Activated CD8-positive, alpha-beta memory T cell treated with anti-CD3 and anti-CD28 coated beads, Interleukin-2, amount 10 ng/mL, durations not matched to agents 7 days and 5 days (primary cell): Measurements from ENCODE around the gene KRTAP9-9. TPM values are rescaled to one million over a fixed set of nuclear protein-coding genes. Genes with fewer than 3 reads are reported as not detected.

Experiments used
- ATAC-seq: fragments of 150-1000 bp; cut with Tn5 transposase; one replicate; pipeline ENCODE4 v1.10.0; 2021; ENCODE audit warnings: moderate library complexity
- CTCF ChIA-PET: fragments of 350-600 bp; sonication (Branson Sonifier 250); formaldehyde crosslinking; loops from one replicate; lab custom pipeline; 2021; ENCODE audit warnings: antibody characterized with exemption; lab: Charles Lee
- DNase-seq: peaks from one replicate; pipeline ENCODE4 v3.0.0-alpha.2; 2020
- H3K27ac Mint-ChIP-seq: one replicate; pipeline ENCODE4 v1.8.0; 2021; ENCODE audit warnings: mild to moderate bottlenecking, mixed read lengths
- H3K27me3 Mint-ChIP-seq: one replicate; pipeline ENCODE4 v1.8.0; 2021; ENCODE audit warnings: mixed read lengths
- H3K36me3 Mint-ChIP-seq: one replicate; pipeline ENCODE4 v1.8.0; 2021; ENCODE audit warnings: mild to moderate bottlenecking, mixed read lengths
- H3K4me1 Mint-ChIP-seq: one replicate; pipeline ENCODE4 v1.8.0; 2021; ENCODE audit warnings: mixed read lengths
- H3K4me3 Mint-ChIP-seq: one replicate; pipeline ENCODE4 v1.8.0; 2021; ENCODE audit warnings: mild to moderate bottlenecking, moderate library complexity, mixed read lengths
- H3K9me3 Mint-ChIP-seq: one replicate; pipeline ENCODE4 v1.8.0; 2022; ENCODE audit warnings: low read depth, mixed read lengths
- total RNA-seq, 2 experiments: library from RNA; stranded (reverse); gene quantifications; one replicate each; pipeline ENCODE4 v1.2.3, GENCODE V29; 2021

KRTAP9-9 gene
- total RNA-seq, 2 experiments from 2014 or later, result not detected

DNA sequence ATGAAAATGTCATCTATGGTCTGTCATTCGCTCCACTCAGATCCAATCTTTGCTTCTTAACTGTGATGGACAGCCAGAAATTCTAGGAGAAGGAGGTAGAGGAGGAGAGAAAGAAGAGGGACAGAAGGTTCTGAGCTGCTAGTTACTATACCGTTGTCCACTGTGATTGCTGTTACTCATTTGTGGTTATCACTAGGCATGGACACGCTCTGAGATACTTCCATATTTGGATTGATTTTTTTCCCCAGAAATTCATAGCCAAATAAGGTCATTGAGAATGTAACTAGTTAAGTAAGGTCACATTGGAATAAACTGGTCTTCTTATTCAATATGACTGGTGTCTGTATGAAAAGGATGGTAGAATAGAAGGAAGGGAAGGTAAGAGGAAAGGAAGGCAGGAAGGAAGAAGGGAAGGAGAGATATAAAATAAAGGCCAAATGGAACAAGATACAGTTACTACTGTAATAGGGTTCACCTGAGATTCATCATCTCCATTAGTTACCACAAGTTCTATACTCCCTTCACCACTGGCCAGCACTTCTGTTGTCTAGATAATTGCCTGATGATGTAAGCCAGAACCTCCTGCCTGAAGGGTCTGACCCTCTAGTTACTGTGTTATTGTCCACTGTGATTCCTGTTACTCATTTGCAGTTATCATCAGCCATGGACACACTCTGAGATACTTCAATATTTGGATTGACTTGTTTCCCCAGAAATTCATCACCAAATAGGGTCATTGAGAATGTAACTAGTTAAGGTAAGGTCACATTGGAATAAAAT lies 23.2 kb downstream of the KRTAP9-9 start:
- H3K9me3 Mint-ChIP-seq, result no peaks in the 10 kb centered on the region
- no peak for DNase-seq
- no peak overlapping the region for H3K27ac Mint-ChIP-seq
- no peak for ATAC-seq
- H3K36me3 Mint-ChIP-seq, result no peaks in the 10 kb centered on the region
- H3K27me3 Mint-ChIP-seq, result peaks cover 33% of the 10 kb centered on the region
- CTCF ChIA-PET, result no interaction called here
- H3K4me3 Mint-ChIP-seq, result no peak overlapping the region
- H3K4me1 Mint-ChIP-seq, result no peaks in the 10 kb centered on the region

DNA sequence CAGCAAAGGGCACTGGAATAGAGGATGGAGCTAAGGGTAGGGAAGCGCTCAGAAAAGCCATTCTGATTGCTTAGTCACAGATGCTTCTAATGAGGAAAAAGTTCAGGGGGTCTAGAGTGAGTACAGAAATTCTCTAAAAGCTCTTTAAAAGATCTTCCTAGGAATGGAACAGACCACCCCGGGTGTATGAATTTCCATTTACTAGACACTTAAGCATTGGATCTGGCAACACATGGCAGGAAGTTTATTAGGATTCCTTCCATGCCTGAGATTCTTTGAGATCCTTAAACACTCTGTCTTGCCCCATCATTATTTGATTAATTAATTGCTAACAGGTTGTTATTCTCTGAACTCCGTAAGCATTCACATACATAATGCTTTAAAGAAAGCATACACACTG lies 28.9 kb downstream of the KRTAP9-9 start:
- CTCF ChIA-PET, result no interaction called here
- H3K4me1 Mint-ChIP-seq, result no peaks in the 10 kb centered on the region
- H3K9me3 Mint-ChIP-seq, result no peaks in the 10 kb centered on the region
- H3K27me3 Mint-ChIP-seq, result peaks cover 14% of the 10 kb centered on the region
- no peak for ATAC-seq
- no peak for DNase-seq
- H3K4me3 Mint-ChIP-seq, result no peak overlapping the region
- no peaks in the 10 kb centered on the region for H3K36me3 Mint-ChIP-seq
- no peak overlapping the region for H3K27ac Mint-ChIP-seq

DNA sequence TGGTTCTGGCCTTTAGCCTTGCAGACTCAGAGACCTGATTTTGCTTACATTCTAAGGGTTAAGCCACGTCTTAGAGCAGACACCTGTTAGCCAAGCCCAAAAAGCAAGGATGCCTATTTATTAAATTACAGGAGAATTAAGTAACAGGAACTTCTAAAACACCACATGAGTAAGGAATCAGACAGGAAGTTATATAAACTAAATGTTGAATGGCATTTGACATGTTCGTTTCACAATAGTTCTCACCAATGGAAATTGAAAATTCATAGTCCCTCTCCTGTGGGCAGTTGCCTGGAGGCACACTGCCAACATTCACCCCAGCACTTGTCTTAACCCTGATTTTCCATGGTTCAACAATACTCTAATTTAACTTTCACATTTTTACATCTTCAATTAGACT lies 29.4 kb downstream of the KRTAP9-9 start:
- CTCF ChIA-PET, result no interaction called here
- ATAC-seq (no peak), DNase-seq (no peak)
- Mint-ChIP-seq H3K36me3 (no peaks in the 10 kb centered on the region), H3K9me3 (no peaks in the 10 kb centered on the region), H3K4me3 (no peak overlapping the region), H3K27me3 (peaks cover 12% of the 10 kb centered on the region), H3K27ac (no peak overlapping the region), H3K4me1 (no peaks in the 10 kb centered on the region)

DNA sequence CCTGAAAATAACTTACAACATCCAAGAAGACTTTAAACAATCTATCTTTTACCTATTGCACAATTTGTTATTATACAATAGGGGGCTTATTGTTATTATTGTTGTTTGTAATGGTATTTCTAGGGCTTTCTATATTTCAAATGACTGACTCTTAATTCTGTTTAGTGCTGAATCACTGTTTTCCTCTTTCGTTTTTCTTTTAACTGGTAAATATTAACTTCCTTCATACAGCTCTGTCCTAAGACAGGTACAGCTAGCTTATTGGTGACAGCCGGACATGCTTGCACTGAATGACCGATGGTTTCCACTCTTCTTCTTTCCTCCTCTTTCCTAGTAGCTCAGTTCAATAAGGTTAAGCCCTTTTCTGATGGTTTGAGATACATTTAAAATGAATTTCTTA lies 31.9 kb downstream of the KRTAP9-9 start:
- Mint-ChIP-seq H3K9me3 (no peaks in the 10 kb centered on the region), H3K27me3 (peaks cover 21% of the 10 kb centered on the region), H3K4me3 (no peak overlapping the region), H3K36me3 (no peaks in the 10 kb centered on the region), H3K27ac (no peak overlapping the region), H3K4me1 (no peaks in the 10 kb centered on the region)
- no peak for ATAC-seq
- no peak for DNase-seq
- CTCF ChIA-PET, result no interaction called here

DNA sequence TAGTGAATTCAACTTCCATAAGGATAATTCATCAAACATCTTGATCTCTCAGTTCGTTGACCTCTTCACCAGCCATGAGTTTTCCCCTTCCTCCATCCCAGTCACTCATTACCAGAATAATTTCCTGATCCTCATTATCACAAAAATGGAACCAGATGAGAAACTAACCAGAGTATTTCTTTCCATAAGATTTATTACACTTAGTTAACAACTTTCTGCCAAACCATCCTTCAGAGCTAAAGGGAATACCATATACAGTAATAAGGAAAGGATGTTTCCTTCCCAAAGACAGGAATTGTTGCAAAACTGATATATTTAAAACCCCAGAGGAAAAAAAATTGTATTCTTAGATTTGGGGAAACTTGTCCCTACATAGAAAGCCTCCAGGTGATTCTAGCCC lies 38.8 kb downstream of the KRTAP9-9 start:
- CTCF ChIA-PET, result no interaction called here
- H3K36me3 Mint-ChIP-seq, result no peaks in the 10 kb centered on the region
- ATAC-seq, result no peak
- H3K9me3 Mint-ChIP-seq, result no peaks in the 10 kb centered on the region
- no peak for DNase-seq
- H3K27ac Mint-ChIP-seq, result no peak overlapping the region
- H3K4me1 Mint-ChIP-seq, result no peaks in the 10 kb centered on the region
- H3K4me3 Mint-ChIP-seq, result no peak overlapping the region
- peaks cover 24% of the 10 kb centered on the region for H3K27me3 Mint-ChIP-seq

DNA sequence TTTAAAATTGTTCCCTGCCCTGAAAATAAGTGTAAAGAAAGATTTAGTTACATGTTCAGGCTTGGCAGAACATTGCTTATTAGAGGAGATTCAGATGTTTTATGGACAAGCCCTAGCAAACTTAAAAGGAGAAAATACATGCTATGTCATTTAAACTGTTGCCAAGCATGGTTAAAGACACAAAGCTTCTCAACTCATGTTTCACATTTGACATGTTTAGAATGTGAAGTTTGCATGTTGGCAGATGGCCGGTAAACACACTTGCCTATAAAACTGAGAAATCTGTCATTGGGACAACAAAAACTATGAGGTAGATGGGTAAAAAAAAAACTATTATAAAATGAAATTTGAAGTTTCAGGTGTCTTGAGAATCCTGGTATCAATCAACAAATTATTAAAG lies 41.7 kb downstream of the KRTAP9-9 start:
- CTCF ChIA-PET, result no interaction called here
- Mint-ChIP-seq H3K27ac (no peak overlapping the region), H3K36me3 (no peaks in the 10 kb centered on the region), H3K9me3 (no peaks in the 10 kb centered on the region), H3K4me3 (no peak overlapping the region), H3K27me3 (peaks cover 14% of the 10 kb centered on the region), H3K4me1 (peaks cover 7% of the 10 kb centered on the region)
- ATAC-seq, result no peak
- no peak for DNase-seq

DNA sequence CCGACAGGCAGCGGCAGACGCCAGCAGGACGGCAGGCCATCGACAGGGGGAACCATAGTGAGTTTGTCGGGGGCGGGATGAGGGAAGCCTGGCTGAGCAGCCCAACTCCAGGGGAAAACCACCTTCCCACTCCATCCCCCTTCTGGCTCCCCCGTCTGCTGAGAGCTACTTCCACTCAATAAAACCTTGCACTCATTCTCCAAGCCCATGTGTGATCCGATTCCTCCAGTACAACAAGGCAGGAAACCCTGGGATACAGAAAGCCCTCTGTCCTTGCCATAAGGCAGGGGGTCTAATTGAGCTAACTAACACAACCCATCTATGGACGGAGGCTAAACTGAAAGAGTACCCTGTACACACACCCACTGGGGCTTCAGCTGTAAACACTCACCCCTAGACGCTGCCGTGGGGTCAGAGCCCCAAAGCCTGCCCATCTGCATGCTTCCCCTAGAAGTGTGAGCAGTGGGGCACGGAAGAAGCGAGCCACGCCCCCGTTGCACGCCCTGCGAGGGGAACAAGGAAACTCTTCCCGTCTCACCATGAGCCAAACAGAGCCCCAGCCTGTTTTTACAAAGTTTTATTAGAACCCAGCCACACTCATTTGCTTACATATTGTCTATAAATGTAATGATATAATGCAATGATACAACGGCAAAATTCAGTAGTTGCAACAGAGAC lies 43.4 kb downstream of the KRTAP9-9 start:
- DNase-seq, result no peak
- Mint-ChIP-seq H3K4me1 (peaks cover 7% of the 10 kb centered on the region), H3K27ac (no peak overlapping the region), H3K4me3 (no peak overlapping the region), H3K27me3 (peaks cover 5% of the 10 kb centered on the region), H3K9me3 (no peaks in the 10 kb centered on the region), H3K36me3 (no peaks in the 10 kb centered on the region)
- CTCF ChIA-PET, result interaction anchor here (0.7 kb wide), 1 partner anchor 23 kb away, joined by 4 read pairs; no protein-coding TSS in a partner anchor
- no peak for ATAC-seq

DNA sequence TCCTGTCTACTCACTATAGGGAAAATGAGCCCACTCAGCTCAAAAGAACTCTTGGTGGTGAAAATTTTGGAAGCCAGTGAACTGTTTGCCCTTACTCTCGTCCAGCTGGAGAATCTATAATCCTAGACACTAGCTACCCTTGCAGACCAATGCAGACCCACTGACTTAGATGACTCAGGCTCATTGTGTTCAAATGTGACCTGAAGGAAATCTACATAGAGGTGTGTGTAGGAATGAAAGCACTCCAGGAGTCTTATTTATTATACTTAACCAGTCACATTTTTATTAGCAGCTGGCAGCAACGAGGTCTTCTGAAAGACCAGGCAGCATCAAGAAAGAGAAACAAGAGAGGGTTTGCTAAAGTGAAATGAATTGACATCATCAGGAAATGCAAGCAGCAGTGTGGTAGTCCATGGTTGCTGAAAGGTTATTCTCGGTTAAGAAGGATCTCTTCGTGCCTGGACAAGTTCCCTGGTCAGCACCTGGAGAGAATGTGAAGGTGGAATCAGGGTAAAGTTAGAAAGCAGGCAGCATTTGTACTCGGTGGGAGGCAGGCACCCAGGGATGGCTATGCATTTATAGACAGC lies 46.1 kb downstream of the KRTAP9-9 start:
- Mint-ChIP-seq H3K9me3 (no peaks in the 10 kb centered on the region), H3K27ac (no peak overlapping the region), H3K27me3 (peaks cover 2% of the 10 kb centered on the region), H3K4me3 (no peak overlapping the region), H3K4me1 (peaks cover 7% of the 10 kb centered on the region), H3K36me3 (no peaks in the 10 kb centered on the region)
- DNase-seq, result no peak
- CTCF ChIA-PET, result interaction anchor here (0.9 to 1.5 kb wide), 3 partner anchors 22 to 362 kb away, joined by 3 to 4 read pairs (median 4); no protein-coding TSS in a partner anchor
- no peak for ATAC-seq

DNA sequence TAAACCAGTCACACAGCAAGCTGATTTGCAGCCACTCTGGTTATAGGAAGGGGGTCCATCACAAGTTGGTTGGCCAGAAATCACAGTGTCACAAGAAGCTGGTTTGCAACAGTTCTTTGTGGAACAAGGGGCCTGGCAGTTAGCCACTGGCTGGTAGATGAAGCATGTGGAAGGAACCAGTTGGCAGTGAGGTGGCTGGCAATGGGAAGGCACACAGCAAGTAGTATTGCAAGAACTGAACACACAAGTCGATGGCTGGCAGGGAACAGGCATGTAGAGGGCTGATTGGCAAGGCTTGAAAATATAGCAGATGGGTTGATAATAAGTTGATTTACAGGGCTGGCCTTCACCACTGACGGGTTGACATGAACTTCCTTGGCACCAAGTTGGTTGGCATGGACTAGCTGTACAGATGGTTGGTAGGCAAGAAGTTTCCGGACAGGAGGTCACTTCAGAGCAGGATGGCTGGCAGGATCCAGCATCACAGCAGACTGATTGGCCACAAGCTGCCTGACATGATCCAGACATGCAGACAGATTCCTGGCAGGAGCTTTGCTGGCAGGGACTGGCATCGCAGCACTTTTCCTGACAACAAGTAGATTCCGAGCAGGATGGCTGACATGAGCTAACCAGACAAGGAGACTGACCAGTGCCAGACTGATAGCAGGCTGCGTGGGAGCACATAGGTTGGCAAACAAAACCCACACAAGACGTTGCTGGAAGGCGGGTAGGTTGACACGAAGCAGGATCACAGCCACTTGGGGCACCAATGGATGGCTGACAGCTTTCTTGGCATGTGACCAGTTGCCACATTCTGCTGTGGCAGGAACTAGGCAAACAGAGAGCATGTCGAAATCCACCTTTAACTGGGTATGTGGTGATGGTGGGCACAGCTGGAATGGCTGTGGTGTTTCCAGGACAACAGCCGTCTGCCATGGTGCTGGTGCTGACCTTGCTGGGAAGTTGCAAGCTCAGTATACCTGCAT lies 47.0 kb downstream of the KRTAP9-9 start, which contains the start of gene KRTAP29-1:
KRTAP29-1 (minus strand) TSS at position 936 of the 986 bp plus-strand sequence; CDS start at position 936, 0 bp downstream.
- no peaks in the 10 kb centered on the region for H3K9me3 Mint-ChIP-seq
- no peak within 1 kb of the TSS for H3K27ac Mint-ChIP-seq
- DNase-seq, result no peak
- ATAC-seq, result no peak
- H3K36me3 Mint-ChIP-seq, result no peaks in the 10 kb centered on the region
- no peaks in the 10 kb centered on the region for H3K27me3 Mint-ChIP-seq
- CTCF ChIA-PET, result interaction anchor here (1.0 to 1.5 kb wide), 4 partner anchors 19 to 247 kb away, joined by 3 to 4 read pairs (median 3); no protein-coding TSS in a partner anchor
- peaks cover 13% of the 10 kb centered on the region for H3K4me1 Mint-ChIP-seq
- no peak within 1 kb of the TSS for H3K4me3 Mint-ChIP-seq

DNA sequence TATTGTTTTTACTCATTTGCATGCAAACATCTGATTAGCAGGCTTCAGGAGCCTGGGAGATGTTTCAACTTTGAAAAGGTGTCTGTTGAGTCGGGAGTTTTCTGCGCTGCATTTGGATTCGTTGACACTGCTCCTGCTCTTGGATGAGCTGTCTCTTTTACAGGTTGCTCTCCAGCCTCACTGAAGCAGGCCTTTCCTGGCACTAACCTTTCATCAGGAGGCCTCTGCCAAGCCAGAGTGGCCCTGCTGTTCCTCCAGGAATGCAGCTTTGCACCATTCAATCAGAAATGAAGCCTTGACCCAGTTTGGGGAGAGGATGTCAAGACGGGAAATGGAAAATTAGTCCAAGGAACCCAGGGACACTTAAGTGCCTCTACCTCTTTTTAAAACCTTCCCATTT lies 47.8 kb downstream of the KRTAP9-9 start:
- H3K4me3 Mint-ChIP-seq, result no peak overlapping the region
- no peak overlapping the region for H3K27ac Mint-ChIP-seq
- H3K9me3 Mint-ChIP-seq, result no peaks in the 10 kb centered on the region
- H3K36me3 Mint-ChIP-seq, result no peaks in the 10 kb centered on the region
- CTCF ChIA-PET, result interaction anchor here (1.0 to 1.2 kb wide), 2 partner anchors 19 to 46 kb away, joined by 3 read pairs; no protein-coding TSS in a partner anchor
- H3K4me1 Mint-ChIP-seq, result peaks cover 20% of the 10 kb centered on the region
- H3K27me3 Mint-ChIP-seq, result no peaks in the 10 kb centered on the region
- DNase-seq (no peak), ATAC-seq (no peak)

DNA sequence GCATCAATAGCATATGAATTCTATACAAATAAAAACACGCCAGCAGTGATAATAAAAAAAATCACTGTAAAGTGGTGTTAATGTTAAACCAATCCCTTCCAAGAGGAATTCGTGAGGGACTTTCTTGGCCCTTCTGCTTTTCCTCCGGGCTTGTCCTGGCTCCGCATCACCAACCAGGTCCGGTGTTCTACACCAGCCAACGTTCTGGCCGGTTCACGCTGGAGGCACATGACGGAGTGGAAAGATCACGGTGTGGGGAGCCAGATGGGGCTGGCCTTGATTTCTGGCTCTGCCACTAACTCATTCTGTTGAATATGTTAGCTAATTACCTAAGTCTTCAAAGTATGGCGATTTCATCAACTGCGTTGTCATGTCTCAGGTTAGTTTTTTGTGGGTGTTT lies 48.9 kb downstream of the KRTAP9-9 start:
- no peaks in the 10 kb centered on the region for H3K36me3 Mint-ChIP-seq
- DNase-seq, result no peak
- peaks cover 31% of the 10 kb centered on the region for H3K4me1 Mint-ChIP-seq
- H3K27me3 Mint-ChIP-seq, result no peaks in the 10 kb centered on the region
- no peak for ATAC-seq
- no peak overlapping the region for H3K27ac Mint-ChIP-seq
- no peaks in the 10 kb centered on the region for H3K9me3 Mint-ChIP-seq
- H3K4me3 Mint-ChIP-seq, result no peak overlapping the region
- CTCF ChIA-PET, result no interaction called here
